OCI-LY1 (cell line): ENCODE results near the gene CDKAL1.

Source experiments
- EZH2 ChIP-seq: fragments of 200-600 bp; sonication (generic), shearing (Covaris generic); IDR thresholded peaks from 2 replicates; pipeline ENCODE4 v1.8.0; 2017; ENCODE audit warnings: borderline replicate concordance, mixed run types, mild to moderate bottlenecking, antibody characterized with exemption, low read length, moderate library complexity, mixed read lengths
- TF ChIP-seq, protein P1 (sequence below): fragments of 200-600 bp; sonication (generic), shearing (Covaris generic); IDR thresholded peaks from 2 replicates; pipeline ENCODE4 v1.5.1; 2017; ENCODE audit warnings: mild to moderate bottlenecking, antibody characterized with exemption, low read length, moderate library complexity, mixed read lengths

- TF ChIP-seq, protein P1, sequence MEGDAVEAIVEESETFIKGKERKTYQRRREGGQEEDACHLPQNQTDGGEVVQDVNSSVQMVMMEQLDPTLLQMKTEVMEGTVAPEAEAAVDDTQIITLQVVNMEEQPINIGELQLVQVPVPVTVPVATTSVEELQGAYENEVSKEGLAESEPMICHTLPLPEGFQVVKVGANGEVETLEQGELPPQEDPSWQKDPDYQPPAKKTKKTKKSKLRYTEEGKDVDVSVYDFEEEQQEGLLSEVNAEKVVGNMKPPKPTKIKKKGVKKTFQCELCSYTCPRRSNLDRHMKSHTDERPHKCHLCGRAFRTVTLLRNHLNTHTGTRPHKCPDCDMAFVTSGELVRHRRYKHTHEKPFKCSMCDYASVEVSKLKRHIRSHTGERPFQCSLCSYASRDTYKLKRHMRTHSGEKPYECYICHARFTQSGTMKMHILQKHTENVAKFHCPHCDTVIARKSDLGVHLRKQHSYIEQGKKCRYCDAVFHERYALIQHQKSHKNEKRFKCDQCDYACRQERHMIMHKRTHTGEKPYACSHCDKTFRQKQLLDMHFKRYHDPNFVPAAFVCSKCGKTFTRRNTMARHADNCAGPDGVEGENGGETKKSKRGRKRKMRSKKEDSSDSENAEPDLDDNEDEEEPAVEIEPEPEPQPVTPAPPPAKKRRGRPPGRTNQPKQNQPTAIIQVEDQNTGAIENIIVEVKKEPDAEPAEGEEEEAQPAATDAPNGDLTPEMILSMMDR = no peak
- TF ChIP-seq EZH2 = no peak
Observed at GRCh38 chr6:20626165-20626564, 91.9 kb downstream of the CDKAL1 start.
